HL-60 (cell line): ENCODE measurements around the gene HOMEZ.

Experiments
- POLR2AphosphoS5 ChIP-seq: IDR thresholded peaks from 2 replicates; pipeline ENCODE4 v1.6.1; 2012; ENCODE audit warnings: low read depth
- TF ChIP-seq, protein P1 (sequence below): IDR thresholded peaks from 2 replicates; pipeline ENCODE4 v1.6.1; 2012; ENCODE audit warnings: low read depth; ENCODE audit not compliant: insufficient replicate concordance

DNA sequence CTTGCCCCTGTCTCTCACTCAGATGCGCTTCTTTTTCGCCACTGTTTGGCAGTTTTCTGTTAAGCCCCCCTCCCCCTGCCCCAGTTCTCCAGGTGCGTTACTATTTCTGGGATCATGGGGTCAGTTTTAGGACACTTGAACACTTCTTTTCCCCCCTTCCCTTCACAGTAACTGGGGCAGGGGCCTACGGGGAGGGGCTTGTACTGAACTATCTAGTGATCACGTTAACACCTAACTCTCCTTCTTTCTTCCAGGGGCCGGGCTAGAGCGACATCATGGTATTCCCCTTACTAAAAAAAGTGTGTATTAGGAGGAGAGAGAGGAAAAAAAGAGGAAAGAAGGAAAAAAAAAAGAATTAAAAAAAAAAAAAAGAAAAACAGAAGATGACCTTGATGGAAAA, 39.1 kb upstream of the HOMEZ start:
- TF ChIP-seq, protein P1, sequence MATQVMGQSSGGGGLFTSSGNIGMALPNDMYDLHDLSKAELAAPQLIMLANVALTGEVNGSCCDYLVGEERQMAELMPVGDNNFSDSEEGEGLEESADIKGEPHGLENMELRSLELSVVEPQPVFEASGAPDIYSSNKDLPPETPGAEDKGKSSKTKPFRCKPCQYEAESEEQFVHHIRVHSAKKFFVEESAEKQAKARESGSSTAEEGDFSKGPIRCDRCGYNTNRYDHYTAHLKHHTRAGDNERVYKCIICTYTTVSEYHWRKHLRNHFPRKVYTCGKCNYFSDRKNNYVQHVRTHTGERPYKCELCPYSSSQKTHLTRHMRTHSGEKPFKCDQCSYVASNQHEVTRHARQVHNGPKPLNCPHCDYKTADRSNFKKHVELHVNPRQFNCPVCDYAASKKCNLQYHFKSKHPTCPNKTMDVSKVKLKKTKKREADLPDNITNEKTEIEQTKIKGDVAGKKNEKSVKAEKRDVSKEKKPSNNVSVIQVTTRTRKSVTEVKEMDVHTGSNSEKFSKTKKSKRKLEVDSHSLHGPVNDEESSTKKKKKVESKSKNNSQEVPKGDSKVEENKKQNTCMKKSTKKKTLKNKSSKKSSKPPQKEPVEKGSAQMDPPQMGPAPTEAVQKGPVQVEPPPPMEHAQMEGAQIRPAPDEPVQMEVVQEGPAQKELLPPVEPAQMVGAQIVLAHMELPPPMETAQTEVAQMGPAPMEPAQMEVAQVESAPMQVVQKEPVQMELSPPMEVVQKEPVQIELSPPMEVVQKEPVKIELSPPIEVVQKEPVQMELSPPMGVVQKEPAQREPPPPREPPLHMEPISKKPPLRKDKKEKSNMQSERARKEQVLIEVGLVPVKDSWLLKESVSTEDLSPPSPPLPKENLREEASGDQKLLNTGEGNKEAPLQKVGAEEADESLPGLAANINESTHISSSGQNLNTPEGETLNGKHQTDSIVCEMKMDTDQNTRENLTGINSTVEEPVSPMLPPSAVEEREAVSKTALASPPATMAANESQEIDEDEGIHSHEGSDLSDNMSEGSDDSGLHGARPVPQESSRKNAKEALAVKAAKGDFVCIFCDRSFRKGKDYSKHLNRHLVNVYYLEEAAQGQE, result no peak
- no peak for TF ChIP-seq POLR2AphosphoS5
